ENCODE measurements around the gene KDM4C.
A peak's percentile ranks its signal among the peaks of the same experiment; 100 is the strongest.

KDM4C gene

DNA sequence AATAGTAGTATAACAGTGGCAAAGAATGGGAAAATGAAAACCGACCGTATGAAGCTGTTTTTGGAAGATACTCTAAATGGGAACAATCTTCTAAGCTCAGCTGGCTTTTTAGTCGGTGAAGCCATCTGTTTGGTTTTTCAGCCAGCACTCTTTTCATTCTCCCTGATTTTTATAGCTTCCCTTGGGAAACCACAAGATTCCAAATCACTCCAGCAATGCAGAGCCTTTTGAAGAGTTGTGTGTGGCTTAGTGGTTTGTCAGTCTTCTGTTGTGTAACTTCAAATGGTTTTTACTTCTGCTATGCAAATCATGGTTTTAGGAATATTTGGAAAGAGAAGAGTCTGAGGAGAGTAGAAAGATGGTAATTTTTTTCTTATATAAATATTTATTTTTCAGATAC is 180.7 kb downstream of the KDM4C start:
- TF ChIP-seq, protein P1, sequence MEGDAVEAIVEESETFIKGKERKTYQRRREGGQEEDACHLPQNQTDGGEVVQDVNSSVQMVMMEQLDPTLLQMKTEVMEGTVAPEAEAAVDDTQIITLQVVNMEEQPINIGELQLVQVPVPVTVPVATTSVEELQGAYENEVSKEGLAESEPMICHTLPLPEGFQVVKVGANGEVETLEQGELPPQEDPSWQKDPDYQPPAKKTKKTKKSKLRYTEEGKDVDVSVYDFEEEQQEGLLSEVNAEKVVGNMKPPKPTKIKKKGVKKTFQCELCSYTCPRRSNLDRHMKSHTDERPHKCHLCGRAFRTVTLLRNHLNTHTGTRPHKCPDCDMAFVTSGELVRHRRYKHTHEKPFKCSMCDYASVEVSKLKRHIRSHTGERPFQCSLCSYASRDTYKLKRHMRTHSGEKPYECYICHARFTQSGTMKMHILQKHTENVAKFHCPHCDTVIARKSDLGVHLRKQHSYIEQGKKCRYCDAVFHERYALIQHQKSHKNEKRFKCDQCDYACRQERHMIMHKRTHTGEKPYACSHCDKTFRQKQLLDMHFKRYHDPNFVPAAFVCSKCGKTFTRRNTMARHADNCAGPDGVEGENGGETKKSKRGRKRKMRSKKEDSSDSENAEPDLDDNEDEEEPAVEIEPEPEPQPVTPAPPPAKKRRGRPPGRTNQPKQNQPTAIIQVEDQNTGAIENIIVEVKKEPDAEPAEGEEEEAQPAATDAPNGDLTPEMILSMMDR (IDR thresholded peaks at IDR 0.05): no peak
- DNase-seq (ENCODE audit: low spot score): no peak
- Histone ChIP-seq H3K27ac (peak overlapping the region in 1 of 2 donors; percentile 2), H3K4me3 (no peak overlapping the region)

DNA sequence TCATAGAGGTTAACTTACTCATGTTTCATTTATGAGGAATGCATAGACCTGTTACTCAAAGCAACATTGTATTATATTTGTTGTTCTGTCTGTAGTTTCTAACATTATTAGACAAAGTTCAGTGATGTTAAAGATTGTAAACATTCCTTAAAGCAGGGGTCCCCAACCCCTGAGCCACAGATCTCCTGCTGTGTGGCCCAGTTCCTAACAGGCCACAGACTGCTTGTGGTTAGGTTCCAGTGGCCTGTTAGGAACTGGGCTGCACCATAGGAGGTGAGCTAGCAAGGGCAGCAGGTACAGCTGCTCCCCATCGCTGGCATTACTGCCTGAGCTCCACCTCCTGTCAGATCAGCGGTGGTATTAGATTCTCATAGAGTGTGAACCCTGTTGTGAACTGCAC is 181.1 kb downstream of the KDM4C start:
- Histone ChIP-seq H3K27ac (peak overlapping the region in 1 of 2 donors; percentile 59), H3K4me3 (no peak overlapping the region)
- no peak for DNase-seq (ENCODE audit: low spot score)
- TF ChIP-seq, protein P1 (IDR thresholded peaks at IDR 0.05): no peak

DNA sequence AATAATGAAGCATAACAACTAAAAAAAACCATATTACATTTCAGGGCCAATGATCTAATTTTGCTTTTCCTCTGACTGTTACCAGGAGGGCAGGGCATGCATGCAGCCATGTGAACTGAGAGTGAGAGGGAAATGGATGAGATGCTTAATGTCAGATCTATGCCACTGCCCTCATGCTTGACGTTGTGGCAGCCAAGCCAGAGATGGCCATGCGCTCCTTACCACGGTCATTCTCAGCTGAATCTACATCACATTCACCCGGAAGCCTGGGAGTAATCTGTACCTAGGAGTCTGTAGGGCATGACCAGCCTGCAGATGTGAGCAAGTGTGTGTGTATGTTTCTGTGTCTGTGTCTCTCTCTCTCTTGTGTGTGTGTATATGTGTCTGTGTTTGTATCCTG is 183.7 kb downstream of the KDM4C start:
- H3K4me3 ChIP-seq: no peak overlapping the region
- DNase-seq (ENCODE audit: low spot score): no peak
- no peak overlapping the region for H3K27ac ChIP-seq
- TF ChIP-seq, protein P1 (IDR thresholded peaks at IDR 0.05): no peak

DNA sequence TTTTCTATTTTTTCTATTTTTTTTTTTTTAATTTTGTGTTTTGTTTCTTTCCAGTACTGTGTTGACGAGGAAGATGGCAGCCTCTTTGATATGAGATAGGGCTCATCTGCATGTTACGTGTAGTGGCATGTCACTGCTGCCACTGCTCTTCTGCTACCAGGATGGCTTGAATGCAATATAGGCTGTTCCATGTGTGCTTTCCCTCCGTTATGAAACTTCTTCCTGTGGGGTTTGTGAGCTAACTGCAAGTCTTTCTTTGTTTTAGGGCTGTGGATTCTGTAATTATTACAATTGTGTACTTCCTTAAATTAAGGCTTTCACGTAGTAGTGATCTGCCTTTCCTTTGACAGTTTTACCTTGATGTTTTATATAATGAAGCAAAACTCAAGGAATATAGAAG is 184.6 kb downstream of the KDM4C start:
- Histone ChIP-seq H3K27ac (no peak overlapping the region), H3K4me3 (no peak overlapping the region)
- TF ChIP-seq, protein P1 (IDR thresholded peaks at IDR 0.05): no peak
- no peak for DNase-seq (ENCODE audit: low spot score)

DNA sequence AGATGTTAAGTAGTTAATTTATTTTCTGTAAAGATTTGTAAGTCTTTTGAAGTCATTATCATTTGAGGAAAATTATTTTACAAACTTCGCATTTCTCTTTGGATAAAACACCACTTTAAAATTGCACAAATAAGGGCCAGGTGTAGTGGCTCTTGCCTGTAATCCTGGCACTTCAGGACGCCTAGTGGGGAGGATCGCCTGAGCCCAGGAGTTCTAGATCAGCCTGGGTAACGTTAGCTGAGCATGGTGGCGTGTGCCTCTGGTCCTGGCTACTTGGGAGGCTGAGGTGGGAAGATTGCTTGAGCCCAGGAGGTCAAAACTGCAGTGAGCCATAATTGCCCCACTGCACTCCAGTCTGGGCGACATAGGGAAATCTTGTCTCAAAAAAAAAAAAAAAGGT is 185.5 kb downstream of the KDM4C start:
- no peak overlapping the region for H3K27ac ChIP-seq
- TF ChIP-seq, protein P1 (IDR thresholded peaks at IDR 0.05): no peak
- no peak overlapping the region for H3K4me3 ChIP-seq
- DNase-seq (ENCODE audit: low spot score): no peak

DNA sequence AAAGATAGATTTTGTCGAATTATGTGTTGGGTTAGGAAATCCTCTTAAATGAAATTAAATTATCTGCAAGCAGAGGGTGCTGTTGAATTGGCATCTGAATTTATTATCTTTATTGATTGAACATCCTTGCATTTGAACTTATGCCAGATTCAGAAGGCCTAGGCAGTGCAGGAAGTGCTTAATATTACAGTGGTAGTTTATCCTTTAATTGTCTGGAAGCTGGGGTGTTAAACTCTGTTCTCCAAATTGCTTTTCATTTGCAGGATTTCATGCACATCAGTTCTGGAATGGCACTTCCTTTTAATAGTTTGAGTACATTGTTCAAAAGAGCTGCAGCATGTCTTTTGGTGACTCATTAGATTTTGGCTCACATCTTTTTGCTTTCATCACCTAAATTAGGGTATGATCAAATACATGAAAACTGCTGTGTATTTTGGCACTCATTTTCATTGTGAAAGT is 186.3 kb downstream of the KDM4C start:
- TF ChIP-seq, protein P1 (IDR thresholded peaks at IDR 0.05): no peak

DNA sequence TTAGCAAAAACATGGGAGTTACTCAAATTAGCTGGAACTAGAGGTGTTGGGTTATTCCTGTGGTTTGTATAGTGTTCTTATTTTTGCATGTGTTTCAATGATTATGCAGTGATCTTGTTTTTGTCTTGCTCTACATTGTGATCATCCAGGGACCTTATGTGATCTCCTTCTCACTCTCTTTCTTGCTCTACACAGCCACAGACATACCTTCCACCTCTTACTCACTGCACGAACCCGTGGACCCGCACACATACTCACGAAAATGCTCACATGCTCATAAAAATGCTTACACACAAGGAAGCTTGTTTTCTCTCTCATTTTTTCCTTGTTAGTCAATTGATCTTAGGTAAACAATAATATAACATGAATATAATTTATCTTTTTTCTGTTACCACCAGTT is 187.1 kb downstream of the KDM4C start:
- H3K27ac ChIP-seq: no peak overlapping the region
- no peak for DNase-seq (ENCODE audit: low spot score)
- TF ChIP-seq, protein P1 (IDR thresholded peaks at IDR 0.05): no peak
- no peak overlapping the region for H3K4me3 ChIP-seq

More for the DNA sequence above, 186.3 kb downstream of the KDM4C start:
- Histone ChIP-seq H3K4me3 (no peak overlapping the region), H3K27ac (no peak overlapping the region)
- DNase-seq (ENCODE audit: low spot score): no peak

Measured in coronary artery (tissue), 2 donors.